Stimulated activated CD4-positive, alpha-beta T cell treated with anti-CD3 and anti-CD28 coated beads, TNF-alpha, amount 100 ng/mL, for 4 hours (primary cell): ENCODE data around the gene GNS.

Source experiments
- DNase-seq, 3 experiments: peaks; one replicate each; pipeline ENCODE4 v3.0.0-alpha.2; 2020; ENCODE audit warnings: low read depth in 3 of 3

The GNS gene

DNA sequence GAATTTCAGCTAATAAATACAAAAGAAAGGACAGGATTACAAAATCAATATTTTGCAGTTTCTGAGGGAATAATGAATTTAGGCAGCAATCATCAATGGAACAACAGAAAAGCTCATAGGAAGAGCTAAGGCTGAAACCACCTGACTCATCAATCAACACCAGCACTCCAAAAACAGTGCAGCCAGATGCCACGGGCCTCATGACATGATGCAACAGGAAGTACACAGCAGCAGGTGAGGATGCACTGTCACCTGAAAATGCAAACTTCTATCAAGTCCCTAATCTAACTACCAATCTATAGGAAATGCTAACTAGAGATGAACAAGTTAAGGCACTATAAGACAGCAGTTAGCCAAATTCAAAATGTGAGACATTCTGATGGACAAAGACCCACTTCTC lies 21.7 kb downstream of the GNS start:
- DNase-seq, result no peak

DNA sequence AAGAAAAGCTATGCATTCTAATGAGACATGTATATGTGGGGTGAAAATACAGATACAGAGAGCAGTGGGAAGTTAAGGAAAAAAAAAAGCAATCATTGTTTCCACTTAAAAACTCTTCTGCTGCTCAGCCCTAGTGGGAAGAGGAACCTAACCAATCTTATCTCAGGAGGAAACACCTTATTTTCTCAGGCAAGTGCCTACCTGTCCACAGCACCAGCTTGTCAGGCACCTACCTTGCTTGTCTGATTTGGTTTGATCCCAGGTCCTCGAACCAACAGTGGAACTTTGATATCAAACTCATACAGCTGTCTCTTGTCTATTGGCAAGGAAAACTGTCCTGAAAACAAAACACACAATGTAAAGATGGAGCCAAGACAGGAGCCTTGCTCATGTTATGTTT lies 22.4 kb downstream of the GNS start:
- no peak for DNase-seq

DNA sequence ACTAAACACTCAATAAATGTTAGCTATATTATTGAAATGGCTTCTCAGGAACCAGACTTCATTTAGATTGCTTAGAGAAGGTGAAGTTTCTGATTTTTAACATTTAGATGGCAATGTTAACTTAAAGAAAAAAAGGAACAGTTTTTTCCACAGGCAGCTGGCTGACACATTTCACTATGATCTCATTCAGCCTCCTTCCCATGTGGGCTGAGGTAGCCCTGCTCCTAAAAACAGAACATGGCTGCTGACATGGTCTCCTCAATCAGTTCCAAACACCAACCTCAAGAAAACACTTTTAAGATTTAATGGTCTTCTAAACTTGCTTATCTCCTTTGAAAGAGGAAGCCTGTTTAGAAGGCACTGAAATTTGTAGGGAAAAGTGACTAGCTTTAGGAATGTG lies 23.8 kb downstream of the GNS start:
- no peak for DNase-seq

DNA sequence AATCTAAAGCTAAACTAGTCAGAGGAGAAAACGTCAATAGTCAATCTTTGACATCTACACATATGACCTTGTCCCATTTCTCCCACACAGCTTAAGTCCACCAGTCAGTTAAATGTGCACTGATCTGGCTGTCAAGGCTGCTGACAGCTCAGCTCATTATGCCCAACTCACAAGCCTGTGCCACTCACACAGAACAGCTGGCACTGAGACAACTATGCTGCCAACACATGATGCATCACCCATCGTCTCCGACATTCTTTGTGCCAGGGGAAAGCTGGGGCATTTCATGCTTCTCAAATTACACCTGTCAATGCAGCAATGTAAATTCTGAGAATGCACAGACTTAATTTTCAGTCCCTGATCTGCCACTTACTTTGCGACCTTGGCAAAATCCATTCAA lies 25.3 kb downstream of the GNS start:
- DNase-seq, result no peak

DNA sequence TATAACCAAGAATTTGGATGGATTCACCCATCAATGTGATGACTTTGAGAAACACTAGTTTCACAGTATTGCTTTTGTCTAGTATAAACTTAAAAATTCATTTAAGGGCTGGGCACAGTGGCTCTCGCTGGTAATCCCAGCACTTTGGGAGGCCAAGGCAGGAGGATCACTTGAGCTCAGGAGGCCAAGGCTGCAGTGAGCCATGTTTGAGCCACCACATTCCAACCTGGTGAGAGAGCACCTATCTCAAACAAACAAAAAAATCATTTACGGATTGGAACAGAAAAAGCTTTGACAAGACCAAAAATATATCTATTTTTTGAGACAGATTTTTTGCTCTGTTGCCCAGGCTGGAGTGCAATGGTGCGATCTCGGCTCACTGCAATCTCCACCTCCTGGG lies 27.5 kb downstream of the GNS start:
- DNase-seq, result no peak

DNA sequence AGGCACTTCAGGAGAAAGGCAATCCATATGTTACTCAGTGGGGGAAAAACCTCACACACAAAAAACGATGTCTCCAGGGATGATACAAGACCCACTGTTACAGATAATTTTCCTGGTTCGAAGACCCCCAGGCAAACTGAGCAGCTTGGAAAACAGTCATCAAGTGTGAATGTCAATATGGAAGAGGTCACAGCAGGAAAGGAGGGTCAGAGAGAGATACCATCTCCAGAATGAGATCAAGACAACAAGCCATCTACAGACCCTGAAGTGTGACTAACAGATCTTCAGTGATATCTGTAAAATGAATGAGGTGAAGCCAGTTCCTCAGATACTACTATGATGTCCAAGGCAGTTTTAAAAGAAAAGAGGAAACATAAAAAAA lies 28.6 kb downstream of the GNS start:
- DNase-seq, result no peak

DNA sequence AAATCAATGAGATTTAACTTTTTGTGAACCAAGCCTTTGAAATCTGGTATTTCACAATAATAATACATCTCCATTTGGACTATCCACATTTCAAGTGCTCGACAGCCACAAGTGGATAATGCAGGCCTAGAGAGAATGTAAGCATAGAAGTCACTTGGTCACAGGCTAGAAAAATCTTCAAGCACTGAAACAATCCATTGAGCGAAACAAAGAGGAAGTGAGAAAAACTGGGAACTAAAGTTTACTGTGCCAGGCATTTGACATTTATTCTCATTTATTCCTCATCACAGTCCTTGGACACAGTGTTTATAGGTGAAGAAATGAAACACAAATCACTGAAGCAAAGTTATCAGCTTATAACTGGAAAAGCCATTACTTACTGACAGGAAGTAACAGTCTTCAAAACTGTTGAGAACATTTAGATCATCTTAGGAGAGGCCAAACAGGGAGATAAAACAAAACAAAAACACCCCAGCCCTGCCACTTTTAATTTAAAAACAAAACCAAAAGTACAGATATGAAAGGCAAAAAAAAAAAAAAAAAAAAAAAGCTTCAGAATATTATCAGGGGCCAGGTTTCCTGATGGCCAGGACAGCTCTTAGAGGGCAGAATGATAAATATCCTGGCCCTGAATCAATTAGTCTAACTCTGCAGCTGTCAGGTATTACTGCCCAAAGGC lies 29.2 kb downstream of the GNS start:
- no peak for DNase-seq

DNA sequence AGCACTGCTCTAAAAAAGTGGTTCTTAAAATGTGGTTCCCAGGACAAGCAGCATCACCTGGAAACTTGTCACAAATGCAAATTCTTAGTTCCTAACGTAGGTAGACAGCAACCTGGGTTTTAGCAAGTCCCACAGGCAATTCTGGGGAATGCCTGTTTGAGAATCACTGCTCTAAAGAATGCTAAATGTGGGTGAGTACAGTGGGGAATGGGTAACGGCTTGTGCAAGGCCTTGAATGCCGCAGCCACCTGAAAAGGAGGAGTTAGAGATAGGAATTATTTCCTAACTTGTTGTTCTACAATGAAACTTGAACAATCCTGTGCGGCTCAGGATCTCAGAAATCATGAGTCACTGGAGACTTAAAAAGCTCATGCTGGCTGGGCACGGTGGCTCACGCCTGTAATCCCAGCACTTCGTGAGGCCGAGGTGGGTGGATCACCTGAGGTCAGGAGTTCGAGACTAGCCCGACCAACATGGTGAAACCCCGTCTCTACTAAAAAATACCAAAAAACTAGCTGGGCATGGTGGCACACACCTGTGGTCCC lies 34.9 kb downstream of the GNS start:
- no peak for DNase-seq

DNA sequence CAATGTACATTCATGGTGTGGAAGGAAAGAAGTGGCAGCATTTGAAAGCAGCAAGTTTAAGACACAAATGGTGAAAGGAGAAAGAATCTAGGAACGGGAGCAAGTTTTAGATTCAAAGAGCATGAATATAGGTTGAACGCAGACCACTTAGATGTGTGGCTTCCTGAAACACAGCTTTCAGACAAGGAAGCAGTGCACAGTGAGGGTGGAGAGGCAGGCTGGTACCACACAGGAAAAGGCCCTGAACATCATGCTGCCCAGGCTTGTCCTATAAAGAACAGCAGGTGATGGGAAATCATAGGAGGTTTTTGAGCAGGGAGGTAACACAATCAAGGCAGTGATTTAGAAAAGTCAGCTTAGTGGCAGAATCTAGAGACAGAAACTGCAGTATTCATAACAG lies 35.6 kb downstream of the GNS start:
- DNase-seq, result no peak

DNA sequence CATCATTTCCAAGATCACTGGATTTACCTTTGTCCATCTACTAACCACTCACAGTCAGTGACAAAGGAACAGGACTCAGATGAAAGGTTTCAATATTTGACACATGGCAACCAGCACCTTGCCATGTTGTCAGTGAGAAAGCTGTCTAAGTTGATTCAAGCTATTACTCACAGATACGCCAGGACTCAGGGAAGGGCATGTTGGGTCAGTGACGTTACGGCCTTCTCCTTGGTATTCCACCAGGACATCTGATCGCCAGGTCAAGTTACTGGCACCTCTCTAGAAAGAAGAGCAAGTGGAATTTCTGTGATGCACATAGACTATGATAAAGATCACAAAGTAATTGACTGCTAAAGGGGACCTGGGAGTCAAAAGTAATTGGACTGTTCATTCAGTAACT lies 36.4 kb downstream of the GNS start:
- DNase-seq, result no peak

DNA sequence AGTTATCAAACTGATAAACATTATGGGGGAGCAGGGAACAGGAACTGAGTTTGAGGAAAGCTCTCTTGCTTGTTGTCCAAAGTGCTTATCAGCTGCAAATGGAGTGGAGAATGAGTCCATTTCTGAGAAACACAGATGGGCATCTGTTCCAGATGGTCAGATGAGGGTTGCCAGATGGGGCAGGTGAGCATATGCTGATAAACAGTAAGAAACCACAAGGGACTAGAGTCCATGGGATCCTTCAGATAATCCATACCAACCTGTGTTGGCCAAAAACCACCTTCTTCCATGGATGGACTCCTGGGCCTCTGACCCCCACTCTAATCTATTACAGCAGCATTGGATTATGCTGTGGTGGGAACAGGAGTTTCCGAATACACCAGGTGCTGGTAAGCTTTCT lies 38.3 kb downstream of the GNS start:
- DNase-seq, result no peak

DNA sequence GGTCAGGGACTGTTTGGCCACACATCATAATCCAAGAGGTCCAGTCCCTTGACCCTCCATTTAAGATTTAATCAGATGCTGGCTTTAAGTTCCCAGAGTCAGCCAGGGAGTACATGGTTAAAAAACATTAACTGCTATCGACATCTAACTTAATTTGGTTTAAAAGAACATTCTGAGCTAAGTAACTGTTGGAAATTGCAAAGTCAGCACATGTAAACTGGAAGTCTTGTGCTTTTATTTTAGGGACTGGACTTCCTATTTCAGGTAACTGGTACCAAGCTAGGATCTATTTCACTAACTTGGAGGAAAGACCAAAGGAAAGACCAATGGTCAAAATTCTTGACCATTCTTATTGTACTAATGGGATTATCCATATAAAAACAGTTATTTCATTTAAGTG lies 40.6 kb downstream of the GNS start:
- no peak for DNase-seq

DNA sequence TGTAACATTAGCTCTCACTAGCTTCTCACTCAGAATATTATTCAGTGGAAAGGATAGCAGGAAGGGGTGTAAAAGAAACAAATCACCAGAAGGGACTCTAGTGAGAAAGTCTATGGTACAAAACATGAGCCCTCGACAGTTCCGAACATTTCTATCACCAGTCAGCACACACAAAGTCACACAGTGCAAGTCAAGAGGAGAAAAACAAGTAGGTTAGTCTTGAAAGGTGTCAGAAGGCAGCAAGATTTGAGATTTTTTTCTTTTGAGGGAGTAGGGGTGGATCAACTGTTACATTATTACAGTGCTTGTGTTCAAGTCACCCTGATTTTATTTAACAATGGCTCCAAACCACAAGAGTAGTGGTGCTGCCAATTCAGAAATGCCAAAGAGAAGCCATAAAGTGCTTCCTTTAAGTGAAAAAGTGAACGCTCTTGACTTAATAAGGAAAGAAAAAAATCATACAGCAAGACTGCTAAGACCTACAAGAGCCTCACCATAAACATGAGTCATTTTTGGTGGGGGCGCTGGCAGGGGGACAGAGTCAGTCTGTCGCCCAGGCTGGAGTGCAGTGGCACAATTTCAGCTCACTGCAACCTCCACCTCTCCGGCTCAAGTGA lies 42.3 kb downstream of the GNS start:
- DNase-seq, result no peak

DNA sequence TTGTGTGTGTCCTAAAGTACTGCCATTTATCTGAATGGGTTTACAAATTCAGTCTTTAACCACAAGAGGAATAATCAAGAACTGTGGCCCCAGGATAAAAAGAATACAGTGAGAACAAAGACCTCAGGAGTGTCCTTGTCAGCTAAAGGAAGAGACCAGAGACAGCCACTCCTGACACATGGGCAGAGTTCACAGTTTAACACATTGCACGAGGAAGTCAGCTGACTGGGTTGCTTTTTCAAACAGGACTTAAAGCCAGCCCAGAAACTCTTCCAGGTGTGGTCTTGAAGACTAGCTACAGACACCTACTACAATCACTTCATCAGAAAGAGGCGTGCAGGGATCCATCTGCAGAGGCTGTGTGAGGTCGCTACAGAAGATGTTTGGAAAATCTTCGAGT lies 42.8 kb downstream of the GNS start:
- DNase-seq, result no peak

DNA sequence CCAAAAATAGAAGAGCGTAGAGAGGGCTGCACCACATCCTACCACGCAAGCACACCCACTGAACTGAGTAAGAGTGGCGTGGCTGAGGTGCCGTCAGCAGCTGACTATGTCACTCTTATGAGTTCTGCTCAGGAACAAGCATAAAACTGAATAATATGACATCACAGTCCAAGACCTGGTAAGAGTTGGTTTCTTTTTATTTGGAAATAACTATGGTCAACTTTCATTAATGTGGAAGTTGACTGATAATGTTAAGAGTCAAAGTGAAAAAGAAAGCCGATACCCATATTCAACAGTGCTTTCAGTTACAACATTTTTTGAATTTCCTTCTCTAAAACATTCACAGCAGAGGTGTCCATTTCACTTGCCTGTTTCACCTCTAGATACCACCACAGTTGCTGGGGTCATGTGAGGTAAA lies 44.6 kb downstream of the GNS start:
- DNase-seq, result no peak

DNA sequence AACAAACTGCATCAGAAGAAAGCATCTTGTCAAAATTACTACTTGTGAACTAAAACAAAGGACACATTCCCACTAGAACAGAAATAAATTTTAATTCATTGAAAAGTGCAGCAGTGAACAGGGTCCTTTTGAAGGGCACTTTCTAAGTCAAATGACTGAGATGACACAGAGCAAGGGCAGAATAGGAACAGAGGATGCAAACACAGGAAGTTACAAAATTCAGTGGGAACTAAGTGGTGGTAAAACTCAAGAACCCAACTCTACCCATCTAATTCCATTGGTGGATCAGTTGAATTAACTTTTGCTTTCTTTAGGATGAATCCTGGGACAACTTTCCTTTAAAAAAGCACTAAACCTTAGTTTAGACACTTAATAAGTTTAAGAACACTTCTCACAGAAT lies 45.8 kb downstream of the GNS start:
- no peak for DNase-seq

DNA sequence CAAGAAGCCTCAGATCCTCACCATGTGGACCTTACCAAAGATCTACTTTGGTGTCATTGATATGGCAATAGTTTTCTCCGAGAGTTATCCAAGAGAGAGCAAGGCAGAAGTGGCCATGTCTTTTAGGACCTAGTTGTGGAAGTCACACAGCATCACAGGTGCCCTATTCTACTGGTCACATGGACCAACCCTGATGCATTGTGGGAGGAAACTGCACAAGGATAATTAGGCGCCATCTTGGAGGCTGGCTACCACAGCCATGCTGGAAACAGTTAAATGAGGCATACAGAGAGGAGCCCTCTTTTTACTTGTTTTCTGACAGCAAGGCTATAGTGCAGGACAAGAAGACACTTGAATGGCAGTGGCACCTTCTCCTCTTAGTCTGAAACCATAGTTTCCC lies 49.8 kb downstream of the GNS start:
- no peak for DNase-seq

DNA sequence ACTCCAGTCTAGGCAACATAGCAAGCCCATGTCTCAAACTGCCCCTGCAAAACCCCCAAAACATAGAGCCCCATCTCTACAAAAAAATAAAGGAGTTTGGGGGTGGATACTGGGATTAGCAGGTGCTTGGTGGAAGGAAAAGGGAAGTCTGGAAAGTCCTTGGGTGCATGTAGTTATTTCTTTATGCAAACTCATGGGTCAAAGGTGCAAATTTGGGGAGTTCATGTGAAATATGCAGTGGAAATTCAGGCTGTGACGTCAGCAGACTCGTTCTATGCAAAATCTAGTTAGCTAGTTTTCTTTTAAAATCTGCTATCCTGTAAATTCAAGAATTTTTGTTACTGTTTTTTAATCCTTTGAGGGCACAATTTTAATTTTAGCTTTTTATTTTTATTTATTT lies 51.3 kb downstream of the GNS start:
- no peak for DNase-seq

DNA sequence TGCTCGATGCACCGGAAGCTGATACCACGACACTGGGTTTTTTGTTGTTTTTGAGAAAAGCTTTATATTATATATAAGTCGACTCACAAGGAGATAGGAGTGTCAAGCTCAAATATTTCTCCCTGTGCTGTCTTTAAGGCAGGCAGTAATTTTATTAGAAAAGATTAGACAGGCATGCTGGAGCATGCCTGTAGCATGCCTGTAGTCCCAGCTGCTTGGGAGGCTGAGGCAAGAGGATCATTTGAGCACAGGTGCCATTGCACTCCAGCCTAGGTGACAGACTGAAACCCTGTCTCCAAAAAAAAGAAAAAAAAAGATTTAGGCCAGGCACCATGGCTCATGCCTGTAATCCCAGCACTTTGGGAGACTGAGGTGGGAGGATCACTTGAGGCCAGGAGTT lies 51.8 kb downstream of the GNS start:
- no peak for DNase-seq

DNA sequence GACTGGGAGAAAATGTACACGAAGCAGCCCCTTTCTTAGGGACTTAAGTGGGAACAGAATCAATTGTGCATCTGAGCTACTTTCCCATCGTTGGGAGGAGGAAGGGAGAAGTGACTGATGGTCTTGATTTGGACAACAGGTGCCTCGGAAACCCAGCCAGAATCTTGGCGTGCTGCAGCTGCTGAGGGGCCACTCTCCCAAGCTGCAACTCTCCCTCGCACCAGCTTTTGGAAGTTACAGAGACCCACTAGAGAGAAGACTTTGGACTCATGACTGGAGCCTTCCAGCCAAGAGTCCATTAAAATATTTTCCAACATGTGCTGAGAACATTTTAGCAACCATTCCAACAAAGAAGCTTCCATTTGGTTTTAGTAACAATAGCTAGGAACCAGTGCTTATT lies 52.3 kb downstream of the GNS start:
- no peak for DNase-seq

DNA sequence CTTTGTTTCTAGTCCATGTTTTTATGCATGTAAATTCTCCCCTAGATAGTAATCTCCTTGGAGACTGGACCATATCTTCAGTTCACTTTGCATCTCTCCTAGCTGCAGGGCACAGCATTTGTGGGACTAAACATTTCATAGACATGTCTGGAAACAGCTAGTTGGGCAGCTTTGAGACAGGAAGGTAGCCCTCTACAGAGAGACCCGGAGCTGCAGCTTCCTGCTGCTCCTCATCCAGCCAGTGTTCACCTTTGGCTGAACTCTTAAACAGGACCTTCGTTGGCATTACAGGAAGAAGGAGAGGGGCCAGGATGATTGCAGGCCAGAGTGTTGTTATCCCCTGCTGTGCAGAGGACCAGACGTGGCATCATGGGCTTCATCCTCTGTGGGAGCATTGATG lies 52.9 kb downstream of the GNS start:
- no peak for DNase-seq

DNA sequence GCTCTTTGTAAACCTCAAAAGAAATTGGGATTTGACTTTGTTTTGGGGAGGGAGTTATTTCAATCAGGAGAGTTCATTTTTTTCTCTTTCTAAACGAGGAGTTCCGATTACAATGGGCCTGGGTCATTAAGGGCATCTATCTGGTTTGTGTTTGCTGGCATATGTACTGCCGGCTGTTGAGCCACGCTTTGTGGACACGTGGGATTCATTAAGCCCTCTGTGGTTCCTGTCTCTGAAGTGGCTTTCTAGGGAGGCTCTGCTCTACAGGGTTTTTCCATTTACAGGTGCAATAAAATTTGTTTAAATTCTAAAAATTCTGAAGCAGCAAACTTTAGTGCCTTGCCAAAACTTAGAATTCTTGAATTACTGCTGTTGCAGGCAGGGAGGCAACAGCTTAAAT lies 57.9 kb downstream of the GNS start:
- no peak for DNase-seq

DNA sequence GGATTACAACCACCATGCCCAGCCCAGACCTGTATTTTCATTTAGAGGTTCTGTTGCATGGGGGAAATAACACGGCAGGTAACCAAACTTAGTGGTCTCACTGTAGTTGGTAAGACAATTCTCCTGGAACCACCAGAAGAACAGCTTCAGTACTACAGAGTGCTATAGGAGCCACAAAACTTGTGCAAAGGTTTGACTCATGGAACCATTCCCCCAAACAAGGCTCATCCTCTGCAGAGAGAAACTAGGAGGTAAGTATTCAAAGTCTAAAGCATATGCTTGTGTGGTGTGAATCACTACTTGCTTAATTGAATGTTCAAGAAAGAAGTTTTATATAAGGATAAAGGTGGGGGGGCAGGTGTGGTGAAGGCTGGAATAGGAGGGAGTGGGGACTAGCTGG lies 58.7 kb downstream of the GNS start:
- DNase-seq, result no peak
